H54 (cell line): ENCODE measurements around the gene PRKG1.
A peak's percentile ranks its signal among the peaks of the same experiment; 100 is the strongest.

Experiments used
- DNase-seq: peaks from one replicate; pipeline ENCODE4 v3.0.0; 2011; ENCODE audit warnings: low spot score, mixed read lengths; ENCODE audit not compliant: insufficient read length
- FAIRE-seq: peaks from 3 replicates; lab custom pipeline; 2011; peaks lifted over from hg19 to GRCh38; lab: Jason Lieb, UNC
- POLR2A ChIP-seq: IDR thresholded peaks from 2 replicates; pipeline ENCODE4 v1.6.1; 2011; ENCODE audit warnings: low read depth, mild to moderate bottlenecking, low read length

The PRKG1 gene

DNA sequence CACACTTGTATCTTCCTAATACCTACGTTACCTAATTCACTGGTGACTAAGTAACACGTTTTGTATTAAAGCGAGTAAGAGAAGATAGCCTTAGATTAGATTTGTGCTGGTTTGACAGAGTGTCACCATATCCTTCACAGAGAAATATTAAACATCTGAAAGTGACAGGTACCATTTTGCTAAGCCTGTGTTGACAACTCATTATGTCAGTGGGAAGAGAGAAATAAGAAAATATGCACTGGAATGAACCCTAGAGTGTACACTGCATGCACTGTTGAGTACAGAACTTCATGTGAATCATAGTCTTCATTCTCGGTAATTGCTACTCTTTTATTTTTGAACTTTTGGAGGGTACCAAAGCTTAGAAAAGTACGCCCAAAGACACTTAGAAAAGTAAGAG, 10.9 kb downstream of the PRKG1 start:
- FAIRE-seq: no peak
- no peak for DNase-seq
- TF ChIP-seq POLR2A: no peak

DNA sequence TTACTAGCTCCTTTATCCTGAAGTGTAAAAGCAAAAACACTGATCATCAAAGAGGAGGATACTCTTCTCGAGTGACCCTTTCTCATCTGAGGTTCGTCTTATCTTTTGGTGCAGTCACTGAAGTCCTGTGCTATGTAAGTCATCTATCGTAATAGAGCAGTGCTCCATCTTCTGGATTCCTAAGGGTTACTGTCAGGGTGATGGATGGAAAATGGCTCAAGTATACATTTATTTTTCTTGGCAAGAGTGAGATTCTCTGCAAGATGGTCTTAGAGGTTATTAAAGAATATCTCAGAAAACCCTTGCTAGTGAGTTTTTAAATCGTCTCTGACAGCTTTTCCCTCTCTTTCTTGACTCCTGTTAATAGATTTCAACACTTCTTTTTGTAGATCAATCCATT, 12.4 kb downstream of the PRKG1 start:
- no peak for TF ChIP-seq POLR2A
- no peak for DNase-seq
- no peak for FAIRE-seq

DNA sequence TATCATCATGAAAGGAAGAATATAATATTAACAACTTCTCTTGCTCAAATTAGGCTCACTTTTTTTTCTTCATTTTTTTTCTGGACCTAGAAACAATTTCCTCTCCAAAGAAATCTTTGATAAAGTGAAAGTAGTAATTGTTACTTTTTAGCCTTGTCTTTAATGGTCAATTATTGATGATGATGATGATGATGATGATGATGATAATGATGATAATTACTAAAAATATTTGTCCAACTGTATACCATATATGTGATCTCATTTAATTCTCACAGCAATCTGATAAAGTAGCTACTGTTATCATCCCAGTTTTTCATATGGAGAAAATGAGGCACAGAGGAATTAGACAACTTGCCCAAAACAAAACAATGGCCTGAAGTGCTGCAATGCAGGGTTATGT, 12.8 kb downstream of the PRKG1 start:
- FAIRE-seq (no peak), DNase-seq (no peak)
- TF ChIP-seq POLR2A: no peak

DNA sequence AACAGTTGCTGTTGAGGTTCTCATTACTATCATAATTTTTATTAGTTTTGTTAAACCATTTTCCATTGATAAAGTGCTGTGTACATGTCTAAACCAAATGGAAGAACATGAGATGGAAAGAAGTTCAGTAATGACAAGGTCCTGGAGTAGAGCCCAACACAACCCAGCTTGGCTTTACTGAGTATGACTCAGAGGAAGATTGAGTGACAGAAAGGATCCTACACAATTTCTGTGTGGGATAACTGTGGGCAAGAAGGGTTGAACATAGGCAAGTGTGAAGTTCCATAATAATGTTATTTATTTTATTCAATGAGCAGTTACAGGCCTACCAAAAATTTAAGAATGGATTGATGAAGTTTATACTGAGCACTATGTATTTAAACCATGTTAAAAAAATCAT, 15.9 kb downstream of the PRKG1 start:
- no peak for DNase-seq
- FAIRE-seq: no peak
- no peak for TF ChIP-seq POLR2A

DNA sequence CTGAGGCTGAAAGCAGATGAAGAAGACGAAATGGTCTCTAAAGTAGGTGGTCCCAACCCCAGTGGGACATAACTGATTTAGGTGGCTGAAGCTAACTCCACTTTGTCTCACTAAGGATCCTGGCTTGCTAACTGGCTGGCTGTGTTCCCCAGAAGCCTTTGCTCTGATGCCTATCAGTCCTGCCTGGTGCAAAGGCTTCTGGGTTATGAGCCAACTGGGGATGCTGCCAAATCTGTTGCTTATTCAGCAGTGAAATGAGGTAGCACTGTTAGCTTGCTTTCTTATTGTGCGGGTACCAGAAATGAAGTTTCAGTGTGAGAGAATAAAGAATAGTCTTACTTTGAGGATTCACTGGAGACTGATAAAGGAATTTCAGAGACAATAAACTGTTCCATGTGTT, 18.1 kb downstream of the PRKG1 start:
- no peak for TF ChIP-seq POLR2A
- no peak for DNase-seq
- peak; percentile 55 for FAIRE-seq

DNA sequence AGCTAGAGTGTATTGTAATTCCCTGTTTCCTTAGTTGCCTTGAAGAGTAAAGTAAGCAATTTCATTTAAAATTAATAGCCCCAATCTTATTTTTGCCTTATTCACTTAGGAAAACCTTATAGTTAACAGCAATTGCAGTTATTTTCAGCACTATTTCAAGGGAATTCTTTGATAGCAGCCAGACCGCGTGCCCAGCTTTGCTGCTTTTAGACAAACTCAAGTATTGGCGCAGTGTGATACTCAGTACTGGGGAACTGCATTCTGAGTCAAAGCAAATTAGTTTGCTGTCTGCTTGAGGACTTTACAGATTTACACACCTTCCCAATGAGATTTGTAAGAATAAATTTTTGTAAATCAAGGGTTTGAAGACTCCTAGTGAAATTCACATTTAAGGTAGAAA, 21.2 kb downstream of the PRKG1 start:
- TF ChIP-seq POLR2A: no peak
- FAIRE-seq (no peak), DNase-seq (no peak)

DNA sequence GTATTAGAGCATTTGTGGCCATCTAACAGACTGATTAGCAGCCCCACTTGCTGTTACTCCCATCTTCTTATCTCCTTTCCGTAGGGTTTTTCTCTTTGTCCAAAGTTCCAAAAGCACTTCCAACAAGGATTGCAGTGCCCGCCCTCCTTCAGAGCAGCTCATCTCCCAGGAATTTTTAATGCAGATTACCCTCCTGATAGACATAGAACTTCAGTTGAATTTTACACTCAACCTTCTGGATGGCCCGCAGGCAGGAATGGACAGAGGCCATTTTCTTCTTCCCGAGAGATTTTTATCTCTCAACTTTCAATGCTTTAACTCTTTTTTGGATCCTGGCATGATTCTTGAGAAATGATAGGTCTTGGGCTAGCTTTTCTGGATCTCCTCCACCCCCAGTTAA, 23.3 kb downstream of the PRKG1 start:
- DNase-seq (no peak), FAIRE-seq (no peak)
- no peak for TF ChIP-seq POLR2A

DNA sequence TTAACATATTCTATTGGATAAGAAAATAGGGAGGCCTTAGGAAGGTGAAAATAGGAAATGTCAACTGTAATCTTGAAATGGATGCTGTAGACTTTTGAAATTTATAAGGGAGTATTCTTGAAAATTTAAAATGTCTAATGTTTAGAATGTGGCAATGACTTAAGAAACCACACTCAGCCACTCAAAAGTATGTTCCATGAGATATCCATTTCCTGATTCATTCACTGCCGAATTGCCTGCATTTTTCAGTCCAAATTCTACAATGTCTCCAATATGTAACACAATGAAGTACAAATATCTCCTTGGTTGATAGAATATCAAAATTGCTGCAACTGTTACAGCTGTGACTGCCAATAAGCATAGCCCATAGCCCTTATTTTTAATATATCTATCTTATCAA, 25.9 kb downstream of the PRKG1 start:
- FAIRE-seq (no peak), DNase-seq (no peak)
- TF ChIP-seq POLR2A: no peak

DNA sequence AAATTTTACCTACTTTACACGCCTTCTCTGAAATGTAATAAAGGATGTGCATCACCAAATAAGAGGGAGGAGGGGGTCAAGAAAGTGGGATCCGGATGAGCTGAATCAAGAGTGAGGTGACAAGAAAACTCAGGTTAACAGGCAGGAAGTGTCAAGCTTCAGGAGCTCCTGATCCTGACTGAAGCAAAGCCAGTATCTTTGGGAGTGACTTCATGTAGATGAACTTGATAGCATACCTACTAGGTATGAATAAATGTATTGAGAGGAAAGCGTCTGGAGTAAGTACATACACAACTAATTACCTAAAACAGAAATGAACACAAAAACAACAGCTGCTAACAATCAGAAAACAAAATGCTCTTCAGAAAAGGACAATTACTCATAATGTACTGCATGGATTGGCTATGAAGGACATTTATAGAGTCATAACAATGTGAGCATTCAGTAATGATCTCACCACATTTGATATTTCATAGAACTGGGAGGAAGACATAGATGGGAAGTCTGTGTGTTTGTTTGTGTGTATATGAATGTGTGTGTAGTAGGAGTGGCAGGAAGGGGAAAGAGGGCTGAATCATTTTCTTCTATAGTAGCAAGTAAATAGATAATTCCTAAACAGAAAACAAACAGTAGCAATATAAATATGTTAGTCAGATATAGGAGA, 29.4 kb downstream of the PRKG1 start:
- FAIRE-seq: peak; percentile 74
- DNase-seq: no peak
- no peak for TF ChIP-seq POLR2A

DNA sequence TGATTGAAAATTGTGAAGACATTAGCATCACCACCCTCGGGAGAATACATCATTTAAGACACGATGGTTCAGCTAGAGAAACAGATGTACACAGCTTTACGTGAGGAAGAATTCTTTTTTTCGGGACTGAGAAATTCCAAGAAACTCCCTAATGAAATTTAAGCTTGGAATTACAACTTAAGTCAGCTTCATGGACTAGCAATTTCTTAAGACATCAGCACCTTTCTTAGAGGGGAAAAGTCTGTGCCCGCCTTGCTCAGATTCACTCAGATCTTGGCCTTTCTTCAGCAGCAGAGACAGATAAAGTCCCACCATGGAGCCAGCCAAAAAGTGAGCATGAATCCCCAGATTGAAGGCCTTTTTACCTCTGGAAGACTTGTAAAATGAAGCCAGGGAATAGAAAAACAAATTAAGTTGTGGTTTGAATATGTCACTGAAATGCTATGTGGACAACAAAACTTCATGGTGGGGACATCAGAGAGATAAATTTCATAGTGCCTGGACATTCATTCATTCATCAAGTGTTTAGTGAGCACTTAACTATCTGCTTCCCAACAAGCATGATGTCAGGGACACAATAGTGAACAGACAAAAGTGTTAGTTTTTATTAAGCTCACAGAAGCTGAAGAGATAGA, 32.1 kb downstream of the PRKG1 start:
- no peak for FAIRE-seq
- TF ChIP-seq POLR2A: no peak
- DNase-seq: no peak

DNA sequence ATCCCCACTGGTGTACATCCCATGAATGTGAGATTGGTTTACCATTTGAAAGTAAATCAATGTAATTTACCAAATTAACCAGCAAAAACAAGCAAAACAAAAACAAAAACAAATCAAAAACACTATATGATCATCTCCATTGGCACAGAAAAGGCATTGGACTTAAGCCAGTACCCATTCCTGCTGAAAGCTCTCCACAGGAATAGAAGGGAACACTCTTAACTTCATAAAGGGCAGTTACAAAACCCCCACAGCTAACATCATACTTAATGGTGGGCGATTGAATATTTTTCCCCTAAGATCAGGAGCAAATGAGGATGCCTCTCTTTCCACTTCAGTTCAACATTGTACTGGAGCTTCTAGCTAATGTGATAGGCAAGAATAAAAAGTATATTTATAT, 34.1 kb downstream of the PRKG1 start:
- FAIRE-seq: peak; percentile 85
- TF ChIP-seq POLR2A: no peak
- DNase-seq: no peak

DNA sequence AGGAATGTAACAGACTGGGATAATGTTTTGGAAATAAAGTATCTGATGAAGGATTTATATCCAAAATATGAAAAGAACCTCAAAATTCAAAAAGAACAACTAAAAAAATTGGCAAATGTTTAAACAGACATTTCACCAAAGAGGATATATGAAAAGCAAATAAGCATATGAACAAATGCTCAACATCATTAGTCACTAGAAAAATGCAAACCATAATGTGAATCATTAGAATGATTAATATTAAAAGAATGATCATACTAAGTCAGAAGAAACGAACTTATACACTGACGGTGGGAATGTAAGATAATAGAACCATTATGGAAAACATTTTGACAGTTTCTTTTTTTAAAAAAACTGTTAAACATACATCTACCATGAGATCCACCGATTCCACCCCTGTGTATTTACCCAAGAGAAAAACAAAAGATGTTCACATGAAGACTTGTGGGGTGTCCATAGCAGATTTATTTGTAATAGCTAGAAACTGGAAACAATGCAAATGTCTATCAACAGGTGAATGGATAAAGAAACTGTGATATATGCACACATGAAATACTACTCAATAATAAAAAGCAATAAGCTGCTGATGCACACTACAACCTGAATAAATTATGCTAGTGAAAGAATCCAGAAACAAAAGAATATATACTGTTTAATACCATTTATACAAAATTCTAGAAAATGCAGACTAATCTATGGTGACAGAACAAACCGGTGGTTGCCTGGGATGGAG, 35.7 kb downstream of the PRKG1 start:
- TF ChIP-seq POLR2A: no peak
- DNase-seq (no peak), FAIRE-seq (peak; percentile 83)

DNA sequence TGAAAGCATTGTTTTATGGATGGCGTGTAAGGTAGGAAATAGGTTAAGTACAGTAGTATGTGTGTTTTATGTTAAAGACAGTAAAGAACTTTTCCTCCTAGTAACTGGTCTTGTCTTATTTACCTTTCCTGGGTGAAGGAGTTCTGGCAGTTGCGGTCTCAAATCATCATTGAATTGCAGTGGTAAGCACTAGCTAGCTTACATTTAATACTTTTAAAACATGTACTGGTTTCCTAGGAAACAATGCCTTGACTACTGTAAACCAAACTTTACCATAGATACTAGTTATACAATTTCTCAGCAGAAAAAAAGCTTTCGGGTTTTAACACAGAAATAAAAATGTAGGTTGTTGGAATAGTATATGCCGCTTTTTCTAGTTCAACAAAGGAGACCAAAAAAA, 37.7 kb downstream of the PRKG1 start:
- FAIRE-seq: peak; percentile 53
- TF ChIP-seq POLR2A: no peak
- no peak for DNase-seq

DNA sequence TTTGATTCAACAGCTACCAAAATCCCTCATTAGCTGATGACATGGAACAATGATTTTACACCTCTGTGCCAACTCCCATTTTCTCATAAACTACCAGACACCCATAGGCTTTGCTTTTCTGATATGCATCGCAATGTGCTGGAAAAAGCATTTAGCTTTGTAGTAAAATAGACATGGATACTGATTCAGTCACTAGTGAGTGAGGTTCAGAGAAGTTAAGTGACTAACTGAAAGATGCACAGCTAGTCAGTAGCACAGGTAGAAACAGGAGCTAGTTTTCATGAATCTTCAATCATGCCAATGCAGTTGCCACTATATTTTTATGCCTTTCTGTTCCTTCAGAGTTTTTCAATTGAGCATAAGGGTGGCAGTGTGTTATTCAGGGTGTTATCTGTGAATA, 38.7 kb downstream of the PRKG1 start:
- FAIRE-seq: peak; percentile 23
- no peak for DNase-seq
- TF ChIP-seq POLR2A: no peak
